GM19043 (cell line): ENCODE data around the gene KRTAP20-4.

Source experiments
- ATAC-seq: cut with Tn5 transposase; IDR thresholded peaks from one replicate; pipeline ENCODE4 v1.9.1; 2021; ENCODE audit warnings: low read depth; ENCODE audit not compliant: unreplicated experiment

The KRTAP20-4 gene

GRCh38 chr21:30620522-30620921, at the start of gene KRTAP20-4:
TSS of gene KRTAP20-4 (plus strand) at chr21:30620627.
- ATAC-seq, result no peak

- ATAC-seq, result no peak
These were observed 42.7 kb upstream of the KRTAP20-4 start for GRCh38 chr21:30577766-30578165.

GRCh38 chr21:30579346-30579745, 41.1 kb upstream of the KRTAP20-4 start:
- no peak for ATAC-seq

- ATAC-seq, result no peak
These were observed 40.3 kb upstream of the KRTAP20-4 start for GRCh38 chr21:30580132-30580531.

- ATAC-seq, result no peak
These were observed 37.6 kb upstream of the KRTAP20-4 start for GRCh38 chr21:30582870-30583269.

GRCh38 chr21:30590297-30590696, 30.1 kb upstream of the KRTAP20-4 start, which contains the start of gene KRTAP22-2:
TSS of gene KRTAP22-2 (minus strand) at chr21:30590397.
- no peak for ATAC-seq

GRCh38 chr21:30592140-30592539, 28.3 kb upstream of the KRTAP20-4 start, which contains the start of gene KRTAP6-3:
TSS of gene KRTAP6-3 (plus strand) at chr21:30592440. CDS start at chr21:30592446, 6 bp downstream.
- no peak for ATAC-seq

- ATAC-seq, result no peak
These were observed 21.6 kb upstream of the KRTAP20-4 start, which contains the start of gene KRTAP6-2 for GRCh38 chr21:30598802-30599201. TSS of gene KRTAP6-2 (minus strand) at chr21:30598902. CDS start at chr21:30598874, 28 bp downstream.

GRCh38 chr21:30600787-30601186, 19.6 kb upstream of the KRTAP20-4 start, which contains the start of gene KRTAP22-1:
TSS of gene KRTAP22-1 (plus strand) at chr21:30601087.
- no peak for ATAC-seq

GRCh38 chr21:30605968-30606367, 14.5 kb upstream of the KRTAP20-4 start:
- ATAC-seq, result no peak

- no peak for ATAC-seq
These were observed 8.3 kb upstream of the KRTAP20-4 start for GRCh38 chr21:30612132-30612531.

- ATAC-seq, result no peak
These were observed 6.6 kb upstream of the KRTAP20-4 start, which contains the start of gene KRTAP6-1 for GRCh38 chr21:30613836-30614235. TSS of gene KRTAP6-1 (minus strand) at chr21:30613930. CDS start at chr21:30613904, 26 bp downstream.

GRCh38 chr21:30615199-30615598, 5.2 kb upstream of the KRTAP20-4 start:
- ATAC-seq, result no peak

- ATAC-seq, result no peak
These were observed 4.3 kb upstream of the KRTAP20-4 start, which contains the start of gene KRTAP20-1 for GRCh38 chr21:30616125-30616524. TSS of gene KRTAP20-1 (plus strand) at chr21:30616425. CDS start at chr21:30616455, 30 bp downstream.

GRCh38 chr21:30620080-30620479, 347 bp upstream of the KRTAP20-4 start:
- ATAC-seq, result no peak

- ATAC-seq, result no peak
These were observed 2.9 kb downstream of the KRTAP20-4 start for GRCh38 chr21:30623362-30623761.

- ATAC-seq, result no peak
These were observed 5.2 kb downstream of the KRTAP20-4 start for GRCh38 chr21:30625449-30626165.

GRCh38 chr21:30628109-30628508, 7.7 kb downstream of the KRTAP20-4 start:
- ATAC-seq, result no peak

- no peak for ATAC-seq
These were observed 8.8 kb downstream of the KRTAP20-4 start for GRCh38 chr21:30629200-30629599.

GRCh38 chr21:30634906-30635305, 14.5 kb downstream of the KRTAP20-4 start, which contains the start of gene KRTAP20-2:
TSS of gene KRTAP20-2 (plus strand) at chr21:30635206. CDS start at chr21:30635264, 58 bp downstream.
- ATAC-seq, result no peak

GRCh38 chr21:30638686-30639085, 18.3 kb downstream of the KRTAP20-4 start:
- ATAC-seq, result no peak

GRCh38 chr21:30642564-30642963, 22.1 kb downstream of the KRTAP20-4 start, which contains the start of gene KRTAP20-3:
TSS of gene KRTAP20-3 (plus strand) at chr21:30642864.
- ATAC-seq, result no peak
